Prostate gland (tissue), 2 donors: ENCODE data around the gene CCND1. TPM values are rescaled to one million over a fixed set of nuclear protein-coding genes. Genes with fewer than 3 reads are reported as not detected.
A peak's percentile ranks its signal among the peaks of the same experiment; 100 is the strongest.

Experiments
- DNase-seq: peaks from one replicate; pipeline ENCODE4 v3.0.0-alpha.2; 2019; ENCODE audit warnings: low spot score
- H3K27ac ChIP-seq, 2 donors: fragments of 200-600 bp; sonication (generic); 2 replicates each; pipeline ENCODE4 v1.5.1; 2017 to 2019
- H3K27me3 ChIP-seq: fragments of 200-600 bp; sonication (generic); replicated peaks from 2 replicates; pipeline ENCODE4 v1.5.1; 2019; ENCODE audit not compliant: insufficient read depth
- H3K36me3 ChIP-seq, 2 donors: fragments of 200-600 bp; sonication (generic); 1 replicate in 1 of 2; 2 replicates in 1 of 2; pipeline versions ENCODE4 v1.5.1 to v1.8.1; 2017 to 2019
- H3K4me1 ChIP-seq: fragments of 200-600 bp; sonication (generic); replicated peaks from 2 replicates; pipeline ENCODE4 v1.5.1; 2019
- H3K4me3 ChIP-seq, 2 donors: fragments of 200-600 bp; sonication (generic); 2 replicates each; pipeline ENCODE4 v1.5.1; 2017 to 2019
- H3K9me3 ChIP-seq: fragments of 200-600 bp; sonication (generic); 2 replicates; pipeline ENCODE4 v1.5.1; 2017
- POLR2A ChIP-seq: fragments of 450-650 bp; IDR thresholded peaks from one replicate; pipeline ENCODE4 v1.6.1; 2016; ENCODE audit warnings: antibody characterized with exemption, mild to moderate bottlenecking
- POLR2AphosphoS5 ChIP-seq: sonication (generic); formaldehyde crosslinking; IDR thresholded peaks from one replicate; pipeline ENCODE4 v1.6.1; 2017; ENCODE audit warnings: antibody characterized with exemption
- WGBS: methylation state at CpG from one replicate; pipeline ENCODE4 v1.1.5; 2018; 5-methylcytosine and 5-hydroxymethylcytosine counted together
- intact Hi-C: fragments of 100-400 bp; cut with DNase I; formaldehyde crosslinking; loops from one replicate; pipeline ENCODE4 v1.14.2; 2022
- total RNA-seq, 2 donors: library from RNA; depleted of rRNA; stranded (reverse); fragments of >200 nt; gene quantifications; one replicate each; pipeline ENCODE4 v1.1.0, GENCODE V29; 2016
- TF ChIP-seq, protein P1 (sequence below), 4 experiments: fragments of 200-600 bp in 2 of 4; fragments of 450-650 bp in 2 of 4; sonication (generic) in 2 of 4; IDR thresholded peaks; 1 replicate in 3 of 4; 2 replicates in 1 of 4; pipeline ENCODE4 v1.5.1; 2016 to 2019; ENCODE audit warnings: antibody characterized with exemption in 4 of 4, mild to moderate bottlenecking in 2 of 4, moderate library complexity in 2 of 4

The CCND1 gene
- total RNA-seq, 2 donors from 2014 or later: 69.2 to 188 TPM

- H3K9me3 ChIP-seq: no peaks in the 10 kb centered on the region
- H3K4me1 ChIP-seq: no peaks in the 10 kb centered on the region
- H3K4me3 ChIP-seq: no peak overlapping the region
- H3K27me3 ChIP-seq: no peaks in the 10 kb centered on the region
- TF ChIP-seq, protein P1, sequence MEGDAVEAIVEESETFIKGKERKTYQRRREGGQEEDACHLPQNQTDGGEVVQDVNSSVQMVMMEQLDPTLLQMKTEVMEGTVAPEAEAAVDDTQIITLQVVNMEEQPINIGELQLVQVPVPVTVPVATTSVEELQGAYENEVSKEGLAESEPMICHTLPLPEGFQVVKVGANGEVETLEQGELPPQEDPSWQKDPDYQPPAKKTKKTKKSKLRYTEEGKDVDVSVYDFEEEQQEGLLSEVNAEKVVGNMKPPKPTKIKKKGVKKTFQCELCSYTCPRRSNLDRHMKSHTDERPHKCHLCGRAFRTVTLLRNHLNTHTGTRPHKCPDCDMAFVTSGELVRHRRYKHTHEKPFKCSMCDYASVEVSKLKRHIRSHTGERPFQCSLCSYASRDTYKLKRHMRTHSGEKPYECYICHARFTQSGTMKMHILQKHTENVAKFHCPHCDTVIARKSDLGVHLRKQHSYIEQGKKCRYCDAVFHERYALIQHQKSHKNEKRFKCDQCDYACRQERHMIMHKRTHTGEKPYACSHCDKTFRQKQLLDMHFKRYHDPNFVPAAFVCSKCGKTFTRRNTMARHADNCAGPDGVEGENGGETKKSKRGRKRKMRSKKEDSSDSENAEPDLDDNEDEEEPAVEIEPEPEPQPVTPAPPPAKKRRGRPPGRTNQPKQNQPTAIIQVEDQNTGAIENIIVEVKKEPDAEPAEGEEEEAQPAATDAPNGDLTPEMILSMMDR (IDR thresholded peaks at IDR 0.05): no peak
- no peak for TF ChIP-seq POLR2AphosphoS5
- no peak for TF ChIP-seq POLR2A
- H3K36me3 ChIP-seq: no peaks in the 10 kb centered on the region
- H3K27ac ChIP-seq: no peak overlapping the region
- no peak for DNase-seq
- intact Hi-C loops: no loop called here
- 71% methylated on average over 17 of the region's 18 CpGs for WGBS
Observed at GRCh38 chr11:69595805-69596665, 44.9 kb upstream of the CCND1 start.

GRCh38 chr11:69598147-69598546, 42.8 kb upstream of the CCND1 start:
- H3K36me3 ChIP-seq: no peaks in the 10 kb centered on the region
- no peak overlapping the region for H3K27ac ChIP-seq
- no peaks in the 10 kb centered on the region for H3K9me3 ChIP-seq
- DNase-seq: no peak
- no peaks in the 10 kb centered on the region for H3K27me3 ChIP-seq
- TF ChIP-seq POLR2AphosphoS5 (no peak), POLR2A (no peak)
- TF ChIP-seq, protein P1 (IDR thresholded peaks at IDR 0.05): no peak
- intact Hi-C loops: no loop called here
- no peaks in the 10 kb centered on the region for H3K4me1 ChIP-seq
- WGBS: 64% methylated on average over 5 of the region's 5 CpGs
- no peak overlapping the region for H3K4me3 ChIP-seq

DNA sequence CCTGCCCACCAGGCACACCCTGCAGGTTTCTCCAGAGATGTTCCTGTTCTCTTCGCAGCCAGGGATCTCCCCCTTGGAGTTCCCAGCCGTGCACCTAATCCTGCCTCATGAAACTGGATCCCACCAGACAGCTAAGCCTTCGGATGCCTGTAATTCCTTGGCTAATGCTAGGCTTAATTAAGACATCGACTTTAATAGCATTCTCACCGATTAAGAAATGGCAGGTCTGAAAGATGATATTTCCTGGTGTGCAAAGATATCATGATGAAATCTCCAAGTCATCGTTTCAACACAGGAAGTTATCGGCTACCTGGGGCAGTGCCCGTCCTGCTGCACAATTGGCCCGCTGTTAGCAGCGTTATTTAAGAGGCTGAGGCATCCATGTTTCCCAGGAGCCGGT, 41.5 kb upstream of the CCND1 start:
- peak; percentile 43 for DNase-seq
- Histone ChIP-seq H3K4me3 (no peak overlapping the region), H3K36me3 (no peaks in the 10 kb centered on the region), H3K9me3 (no peaks in the 10 kb centered on the region), H3K27me3 (no peaks in the 10 kb centered on the region), H3K27ac (no peak overlapping the region), H3K4me1 (no peaks in the 10 kb centered on the region)
- peak; percentile 73 for TF ChIP-seq POLR2AphosphoS5
- TF ChIP-seq, protein P1 (IDR thresholded peaks at IDR 0.05): no peak
- intact Hi-C loops: no loop called here
- 17% methylated on average over 11 of the region's 11 CpGs for WGBS

DNA sequence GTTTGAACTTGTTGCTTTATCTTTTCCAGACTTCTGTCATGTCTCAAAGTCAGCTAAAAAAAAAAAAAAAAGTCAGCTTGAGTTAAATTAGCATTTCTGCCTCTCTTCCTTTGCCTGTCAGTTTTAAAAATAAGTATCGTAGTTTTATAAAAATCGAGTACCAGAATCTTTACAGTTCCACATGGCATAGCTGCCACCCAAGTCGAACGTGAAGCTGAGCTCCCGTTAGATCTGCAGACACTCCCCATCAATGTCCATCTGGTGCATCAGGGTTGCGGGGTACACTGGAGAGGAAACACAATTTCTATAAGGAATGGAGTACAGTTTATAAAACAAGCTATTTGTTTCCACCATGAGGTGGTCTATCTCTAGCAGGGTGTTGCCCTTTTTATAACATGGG, 41.0 kb upstream of the CCND1 start:
- Histone ChIP-seq H3K36me3 (no peaks in the 10 kb centered on the region), H3K9me3 (no peaks in the 10 kb centered on the region), H3K27me3 (no peaks in the 10 kb centered on the region), H3K4me3 (no peak overlapping the region), H3K27ac (no peak overlapping the region), H3K4me1 (no peaks in the 10 kb centered on the region)
- DNase-seq: no peak
- TF ChIP-seq POLR2AphosphoS5 (no peak), POLR2A (no peak)
- TF ChIP-seq, protein P1 (IDR thresholded peaks at IDR 0.05): no peak
- intact Hi-C loops: no loop called here
- WGBS: 67% methylated on average over 6 of the region's 6 CpGs
